Erythroblast (primary cell): ENCODE results near the gene MAPK7.

Experiments used
- DNase-seq, 2 experiments: peaks; one replicate each; lab custom pipeline; 2025; lab: John Stamatoyannopoulos, UW
- GATA1 ChIP-seq: IDR thresholded peaks from 2 replicates; pipeline ENCODE4 v1.6.1; 2011; ENCODE audit warnings: low read depth, mild to moderate bottlenecking, control low read depth, low read length, moderate library complexity
- POLR2A ChIP-seq: IDR thresholded peaks from 2 replicates; pipeline ENCODE4 v1.6.1; 2011; ENCODE audit warnings: mild to moderate bottlenecking, low read length

Gene MAPK7

DNA sequence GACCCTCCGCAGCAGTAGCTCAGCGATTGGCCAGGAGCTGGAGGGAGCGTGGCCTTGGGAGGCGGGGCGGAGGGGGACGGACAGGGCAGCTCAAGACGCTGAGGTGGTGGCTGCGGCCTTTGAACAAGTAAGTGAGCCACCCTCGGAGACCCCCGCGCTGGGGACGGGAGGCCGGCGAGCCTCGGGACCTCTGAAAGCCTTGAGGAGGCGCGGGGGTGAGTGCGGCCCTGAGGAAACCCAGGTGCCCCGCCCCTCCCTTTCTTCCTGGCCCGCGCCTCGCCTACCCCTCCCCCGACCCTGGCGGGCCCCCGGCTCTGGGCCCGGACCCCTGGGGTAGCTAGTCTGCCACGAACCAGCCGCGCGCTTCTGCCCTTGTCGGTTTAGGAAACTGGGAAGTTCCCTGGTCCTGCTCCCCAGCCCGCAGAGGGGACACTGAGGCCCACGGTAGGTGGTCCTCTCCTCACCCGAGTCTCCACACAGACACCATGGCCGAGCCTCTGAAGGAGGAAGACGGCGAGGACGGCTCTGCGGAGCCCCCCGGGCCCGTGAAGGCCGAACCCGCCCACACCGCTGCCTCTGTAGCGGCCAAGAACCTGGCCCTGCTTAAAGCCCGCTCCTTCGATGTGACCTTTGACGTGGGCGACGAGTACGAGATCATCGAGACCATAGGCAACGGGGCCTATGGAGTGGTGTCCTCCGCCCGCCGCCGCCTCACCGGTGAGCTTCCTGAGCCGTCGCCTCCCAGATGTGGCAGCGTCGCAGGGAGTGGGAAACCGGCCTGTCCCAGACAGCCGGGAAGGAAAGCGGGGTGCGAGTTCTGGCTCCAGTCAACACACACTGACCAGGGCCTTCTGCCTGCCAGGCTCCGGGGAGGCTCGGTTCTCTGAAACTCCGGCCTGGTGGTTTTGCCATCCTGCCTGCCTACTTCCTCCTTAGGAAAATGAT, at the start of gene MAPK7:
Gene MAPK7, plus strand, starts transcription at position 83 of the 945 bp plus-strand sequence. Its CDS starts 403 bp downstream, at position 486.
- DNase-seq, result peak in 1 of 2 experiments; percentile 57
- TF ChIP-seq POLR2A, result no peak
- no peak for TF ChIP-seq GATA1

DNA sequence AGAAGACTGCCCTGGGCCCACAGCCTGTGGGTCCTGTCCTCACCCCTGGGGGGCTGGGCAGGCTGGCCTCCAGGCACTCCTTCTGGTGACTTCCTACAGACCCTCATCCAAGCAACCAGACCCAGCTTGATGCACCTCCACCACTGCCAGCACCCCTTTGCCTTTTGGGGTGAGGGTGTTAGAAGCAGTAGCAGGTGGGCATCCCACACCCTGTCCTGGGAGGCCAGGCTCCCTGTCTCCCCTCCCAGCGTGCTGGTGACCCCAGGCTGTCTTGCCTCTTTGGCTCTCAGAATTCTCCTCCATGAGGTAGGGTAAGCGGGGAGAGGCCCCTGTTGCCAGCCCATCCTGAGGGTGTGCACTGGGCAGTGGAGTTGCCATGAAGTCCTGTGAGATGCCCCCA, 49.2 kb upstream of the MAPK7 start:
- TF ChIP-seq GATA1 (no peak), POLR2A (no peak)
- no peak for DNase-seq

DNA sequence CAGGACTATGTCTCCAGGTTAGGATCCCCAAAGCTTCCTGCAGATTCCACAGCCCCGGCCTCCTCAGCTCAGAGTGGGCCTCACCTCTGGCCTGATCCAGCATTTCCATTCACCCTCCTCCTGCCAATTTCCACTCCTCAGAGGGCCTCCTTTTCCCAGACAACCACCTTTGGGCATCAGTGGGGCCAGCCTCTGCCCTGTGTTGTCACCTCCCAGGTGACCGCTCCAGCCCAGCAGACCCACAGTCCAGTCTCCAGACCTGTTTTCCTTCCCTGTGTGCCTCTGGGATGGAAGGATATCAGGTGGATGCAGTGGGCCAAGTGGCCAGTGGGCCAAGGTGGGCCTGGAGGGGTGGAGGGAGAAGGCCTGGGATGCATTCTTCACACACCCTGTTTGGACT, 48.5 kb upstream of the MAPK7 start:
- DNase-seq, result no peak

DNA sequence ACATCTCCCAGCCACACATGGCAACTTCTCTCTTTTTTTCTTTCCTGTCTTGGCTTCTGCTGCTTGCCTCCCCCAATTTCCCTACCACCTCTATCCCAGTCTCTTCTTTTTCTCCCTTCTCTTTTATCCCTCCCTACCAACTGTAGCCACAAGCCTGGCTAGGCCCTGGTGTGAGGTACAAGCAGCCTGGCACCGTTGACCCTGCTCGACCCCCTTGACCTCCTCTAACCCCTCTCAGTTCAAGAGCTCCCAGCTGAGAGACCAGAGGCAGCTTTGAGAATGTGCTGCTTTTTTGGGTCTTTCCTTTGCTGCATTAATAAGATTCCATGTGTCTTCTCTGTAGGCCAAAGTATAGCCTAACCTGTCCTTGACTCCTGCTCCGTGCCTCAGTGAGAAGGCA, 48.0 kb upstream of the MAPK7 start:
- no peak for DNase-seq
- TF ChIP-seq POLR2A, result no peak

More for the DNA sequence above, 48.5 kb upstream of the MAPK7 start:
- TF ChIP-seq POLR2A, result no peak
- TF ChIP-seq GATA1, result no peak

DNA sequence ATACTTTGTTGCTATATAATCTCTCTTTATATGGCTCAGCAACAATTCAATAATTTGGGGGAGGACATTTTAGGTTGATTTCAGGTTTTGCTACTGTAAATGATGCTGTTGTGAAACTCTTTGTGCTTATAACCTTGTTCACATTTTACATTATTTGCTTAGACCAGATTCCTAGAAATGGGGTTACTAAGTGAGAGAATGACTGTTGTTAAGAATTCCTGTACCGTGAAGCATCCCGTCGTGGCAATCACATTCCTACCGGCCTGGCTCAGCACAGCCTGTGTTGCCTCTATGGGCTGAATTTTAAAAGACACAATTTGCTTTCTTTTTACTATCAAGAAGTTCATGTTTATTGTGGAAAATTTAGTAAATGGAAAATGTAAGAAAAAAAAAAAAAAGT, 47.2 kb upstream of the MAPK7 start:
- TF ChIP-seq POLR2A (no peak), GATA1 (no peak)
- DNase-seq, result no peak

DNA sequence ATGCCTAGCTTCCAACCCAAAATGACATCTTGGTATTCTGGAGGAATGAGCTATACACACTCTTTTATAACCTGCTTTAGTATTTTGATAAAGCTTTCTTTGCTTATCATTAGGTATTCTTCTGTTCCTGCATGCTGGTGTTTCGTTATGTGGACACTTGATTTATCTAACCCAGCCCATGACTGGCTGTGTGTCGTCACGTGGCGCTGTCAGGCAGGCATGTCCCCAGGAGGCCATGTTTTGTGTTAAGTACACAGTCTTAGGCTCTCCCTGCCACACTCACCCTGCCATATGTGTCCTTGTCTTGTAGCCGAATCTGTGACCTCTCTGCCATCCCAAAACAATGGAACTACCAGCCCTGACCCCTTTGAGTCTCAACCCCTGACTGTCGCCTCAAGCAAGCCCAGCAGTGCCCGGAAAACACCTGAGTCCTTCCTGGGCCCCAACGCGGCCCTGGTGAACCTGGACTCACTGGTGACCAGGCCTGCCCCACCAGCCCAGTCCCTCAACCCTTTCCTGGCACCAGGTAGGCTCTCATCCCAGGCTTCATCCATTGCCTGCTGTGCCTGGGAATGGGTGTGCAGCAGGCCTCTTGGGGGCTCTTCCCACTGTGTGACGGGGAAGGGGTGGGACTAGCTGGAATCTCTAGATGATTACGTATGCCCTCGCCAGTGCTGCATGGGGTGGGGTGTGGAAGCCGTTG, 46.6 kb upstream of the MAPK7 start:
- TF ChIP-seq GATA1, result no peak
- TF ChIP-seq POLR2A, result no peak
- peak; percentile 32 to 69 for DNase-seq

DNA sequence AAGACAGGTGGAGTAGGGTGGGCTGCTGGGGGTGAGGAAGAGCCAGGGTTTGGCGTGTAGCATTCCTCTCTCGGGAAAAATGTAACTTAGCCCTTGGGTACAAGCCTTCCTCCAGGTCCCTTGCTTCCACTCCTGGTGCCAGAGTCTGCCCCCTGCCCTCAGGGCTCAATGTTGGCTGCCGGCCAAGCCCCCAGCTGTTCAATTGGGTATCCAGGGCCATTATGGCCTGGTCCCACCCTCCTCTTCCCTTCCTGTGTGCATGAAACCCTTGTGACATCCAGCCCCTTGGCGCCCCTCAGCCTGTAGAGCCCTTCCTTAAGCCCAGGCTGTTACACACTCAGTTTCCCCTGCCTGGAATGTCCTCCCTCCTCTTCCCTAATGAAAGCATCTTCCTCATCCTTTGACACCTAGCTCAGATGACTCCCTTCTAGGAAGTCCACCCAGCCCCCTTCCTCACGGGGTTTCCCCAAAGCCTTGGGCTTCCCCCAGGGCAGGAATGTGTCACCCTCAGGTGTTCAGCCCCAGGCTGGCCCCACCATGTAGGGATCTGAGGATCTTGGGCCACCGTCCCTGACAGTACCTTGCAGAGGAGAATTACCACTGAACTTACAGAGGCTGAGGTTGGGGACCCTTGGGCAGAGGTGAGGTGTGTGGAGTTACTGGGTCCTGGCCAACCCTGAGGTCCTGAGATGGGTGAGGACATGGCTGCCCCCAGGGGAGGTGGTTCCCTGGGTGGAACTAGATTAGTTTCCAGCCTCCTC, 45.7 kb upstream of the MAPK7 start:
- DNase-seq, result no peak
- TF ChIP-seq GATA1 (no peak), POLR2A (no peak)

DNA sequence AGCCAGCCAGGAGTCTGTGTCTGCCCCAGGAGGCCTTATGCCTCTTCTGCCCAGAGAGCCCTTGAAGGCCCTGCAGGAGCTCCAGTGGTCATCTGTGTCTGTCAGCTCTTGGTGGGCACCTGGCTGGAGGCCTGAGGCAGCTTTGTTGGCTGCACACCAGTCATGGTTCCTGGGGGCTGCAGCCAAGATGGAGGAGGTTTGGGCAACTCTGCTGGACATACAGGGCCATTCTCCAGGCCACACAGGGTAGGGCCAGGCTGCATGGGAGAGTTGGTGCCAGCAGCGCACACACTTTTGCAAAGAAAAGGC, 45.2 kb upstream of the MAPK7 start:
- DNase-seq, result no peak
- TF ChIP-seq POLR2A, result no peak
- TF ChIP-seq GATA1, result no peak

DNA sequence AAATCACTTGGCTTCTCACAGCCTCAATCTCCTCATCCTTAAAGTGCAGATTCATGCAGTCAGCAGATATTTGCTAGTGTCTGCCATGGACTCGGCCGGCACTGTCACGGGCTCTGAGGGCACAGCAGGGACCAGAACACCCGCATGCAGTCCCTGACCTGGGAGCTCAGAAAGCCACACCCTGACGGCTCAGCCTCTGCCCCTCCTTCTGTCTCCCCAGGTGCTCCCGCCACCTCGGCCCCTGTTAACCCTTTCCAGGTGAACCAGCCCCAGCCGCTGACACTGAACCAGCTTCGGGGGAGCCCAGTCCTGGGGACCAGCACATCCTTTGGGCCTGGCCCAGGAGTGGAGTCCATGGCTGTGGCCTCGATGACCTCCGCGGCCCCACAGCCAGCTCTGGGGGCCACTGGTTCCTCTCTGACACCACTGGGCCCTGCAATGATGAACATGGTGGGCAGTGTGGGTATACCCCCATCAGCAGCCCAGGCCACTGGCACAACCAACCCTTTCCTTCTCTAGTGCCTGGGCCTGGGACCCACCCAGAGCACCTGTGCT, 44.5 kb upstream of the MAPK7 start:
- DNase-seq, result no peak
- no peak for TF ChIP-seq GATA1
- TF ChIP-seq POLR2A, result no peak

DNA sequence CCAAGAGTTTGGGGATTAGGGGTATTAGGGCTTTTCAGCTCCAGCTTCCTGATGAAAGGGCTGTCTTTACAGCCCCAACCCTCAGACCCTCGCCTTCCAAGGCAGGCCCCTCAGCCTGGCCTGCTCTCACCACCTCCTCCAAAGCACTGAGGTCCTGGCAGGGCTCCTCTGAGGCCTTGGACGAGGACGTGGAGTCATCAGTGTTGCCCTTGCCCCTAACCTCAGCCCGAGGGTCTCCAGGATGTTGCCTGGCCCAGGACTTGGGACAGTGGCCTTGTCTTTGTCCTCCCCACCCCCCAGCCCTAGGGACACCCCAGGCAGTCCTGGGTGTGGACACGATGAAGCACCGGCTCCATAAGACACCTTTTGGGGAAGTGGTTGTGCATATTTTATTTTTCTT, 44.0 kb upstream of the MAPK7 start:
- no peak for TF ChIP-seq GATA1
- no peak for TF ChIP-seq POLR2A

DNA sequence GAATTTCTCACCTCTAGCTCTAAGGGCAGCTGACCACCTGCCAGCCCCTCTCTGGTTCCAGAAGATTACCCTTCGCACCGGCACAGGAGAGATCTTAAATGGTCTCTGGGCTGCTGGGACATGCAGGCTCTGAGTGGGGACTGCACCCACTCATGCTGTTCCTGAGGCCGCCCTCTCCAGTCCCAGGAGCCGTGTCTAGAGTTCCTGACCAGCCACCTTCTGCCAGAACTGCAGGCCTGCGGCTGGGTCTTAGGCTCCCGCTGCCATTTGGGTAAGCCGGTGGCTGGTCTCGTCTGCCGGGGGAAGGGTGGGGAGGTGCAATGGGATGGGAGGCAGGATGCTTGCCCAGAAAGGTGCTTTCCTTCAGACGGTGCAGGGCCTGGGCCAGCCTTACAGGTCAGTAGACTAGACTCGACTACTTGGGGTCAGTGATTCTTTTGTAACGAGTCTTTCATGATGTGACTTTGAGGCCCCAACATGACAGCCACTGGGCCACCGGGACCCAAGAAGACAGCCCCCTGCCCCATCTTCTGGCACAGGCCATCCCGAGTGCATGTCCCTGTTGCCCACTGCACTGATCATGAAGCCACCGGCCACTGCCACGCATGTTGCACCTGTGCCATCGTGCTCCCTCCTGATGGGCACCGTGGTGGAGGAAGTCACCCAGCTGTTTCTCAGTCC, 42.2 kb upstream of the MAPK7 start:
- no peak for TF ChIP-seq GATA1
- TF ChIP-seq POLR2A, result no peak
- DNase-seq, result no peak

More for the DNA sequence above, 44.0 kb upstream of the MAPK7 start:
- no peak for DNase-seq

DNA sequence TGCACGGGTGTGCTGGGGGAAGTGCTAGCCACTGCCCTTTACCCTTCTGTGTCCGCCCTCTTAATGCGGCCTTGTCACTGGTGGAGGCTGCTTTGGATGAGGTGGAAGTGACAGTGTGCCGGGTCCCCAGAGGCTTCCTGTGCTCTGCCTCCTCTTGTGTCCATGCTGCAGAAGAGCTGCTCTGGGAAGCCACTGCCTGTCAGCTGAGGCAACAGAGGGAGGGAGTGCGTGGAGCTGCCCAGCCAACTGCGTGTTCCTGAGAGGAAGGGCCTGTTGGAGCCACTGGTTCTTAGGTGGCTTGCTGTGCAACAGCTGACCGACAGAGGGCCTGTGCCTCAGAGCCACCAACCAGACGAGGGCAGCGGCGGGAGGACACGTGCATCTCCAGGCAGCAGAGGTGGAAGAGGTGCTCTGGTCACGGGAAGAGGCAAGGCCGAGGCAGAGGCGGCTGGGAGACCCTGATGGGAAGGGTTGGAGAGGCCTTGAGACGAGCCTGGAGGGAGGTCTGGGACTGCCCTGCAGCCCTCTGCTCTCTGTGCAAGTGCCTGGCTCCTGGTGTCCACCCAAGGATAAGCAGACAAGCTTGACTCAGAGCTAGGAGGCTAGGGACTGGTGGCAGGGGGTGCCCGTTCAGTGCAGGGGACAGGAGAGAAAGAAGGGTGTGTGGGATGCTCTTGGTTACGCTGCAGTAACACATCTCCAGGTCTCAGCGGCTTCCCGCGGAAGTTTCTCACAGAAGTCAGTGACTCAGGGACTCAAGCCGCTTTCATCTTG, 41.2 kb upstream of the MAPK7 start:
- no peak for DNase-seq
- TF ChIP-seq POLR2A (no peak), GATA1 (no peak)

DNA sequence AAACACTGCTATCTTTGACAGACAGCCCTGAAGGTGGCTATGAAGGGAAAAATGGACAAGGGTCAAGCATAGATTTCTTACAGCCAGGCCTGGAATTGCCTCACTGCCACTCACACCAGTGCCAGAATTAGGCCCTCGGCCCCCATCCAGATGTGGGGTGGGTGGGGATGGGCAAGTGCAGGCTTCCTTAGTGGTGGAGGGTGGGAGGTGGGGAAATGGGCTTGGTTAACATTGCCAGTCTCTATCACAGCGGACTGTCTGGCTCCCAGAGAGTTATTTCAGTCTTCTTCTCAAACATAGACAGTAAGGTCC, 40.6 kb upstream of the MAPK7 start:
- DNase-seq, result no peak
- TF ChIP-seq GATA1 (no peak), POLR2A (no peak)
